Measurements from ENCODE around the gene SCN10A. TPM values are rescaled to one million over a fixed set of nuclear protein-coding genes. Genes with fewer than 3 reads are reported as not detected.

Gene SCN10A
- total RNA-seq, 1 experiment from 2014 or later: not detected

- Mint-ChIP-seq H3K9me3 (ENCODE audit: low read depth, unreplicated experiment) (no peaks in the 10 kb centered on the region), H3K27me3 (ENCODE audit: unreplicated experiment) (peaks cover 43% of the 10 kb centered on the region), H3K27ac (ENCODE audit: unreplicated experiment) (no peak overlapping the region), H3K4me3 (ENCODE audit: low read depth, unreplicated experiment) (no peak overlapping the region), H3K4me1 (ENCODE audit: low read depth, unreplicated experiment) (peaks cover 9% of the 10 kb centered on the region), H3K36me3 (ENCODE audit: insufficient read depth, unreplicated experiment) (no peaks in the 10 kb centered on the region)
- DNase-seq: no peak
- TF ChIP-seq, protein P1, sequence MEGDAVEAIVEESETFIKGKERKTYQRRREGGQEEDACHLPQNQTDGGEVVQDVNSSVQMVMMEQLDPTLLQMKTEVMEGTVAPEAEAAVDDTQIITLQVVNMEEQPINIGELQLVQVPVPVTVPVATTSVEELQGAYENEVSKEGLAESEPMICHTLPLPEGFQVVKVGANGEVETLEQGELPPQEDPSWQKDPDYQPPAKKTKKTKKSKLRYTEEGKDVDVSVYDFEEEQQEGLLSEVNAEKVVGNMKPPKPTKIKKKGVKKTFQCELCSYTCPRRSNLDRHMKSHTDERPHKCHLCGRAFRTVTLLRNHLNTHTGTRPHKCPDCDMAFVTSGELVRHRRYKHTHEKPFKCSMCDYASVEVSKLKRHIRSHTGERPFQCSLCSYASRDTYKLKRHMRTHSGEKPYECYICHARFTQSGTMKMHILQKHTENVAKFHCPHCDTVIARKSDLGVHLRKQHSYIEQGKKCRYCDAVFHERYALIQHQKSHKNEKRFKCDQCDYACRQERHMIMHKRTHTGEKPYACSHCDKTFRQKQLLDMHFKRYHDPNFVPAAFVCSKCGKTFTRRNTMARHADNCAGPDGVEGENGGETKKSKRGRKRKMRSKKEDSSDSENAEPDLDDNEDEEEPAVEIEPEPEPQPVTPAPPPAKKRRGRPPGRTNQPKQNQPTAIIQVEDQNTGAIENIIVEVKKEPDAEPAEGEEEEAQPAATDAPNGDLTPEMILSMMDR (IDR thresholded peaks at IDR 0.05; ENCODE audit: unreplicated experiment): no peak
- intact Hi-C loops (cut with micrococcal nuclease; ENCODE audit: unreplicated experiment): loop anchor here (5.0 to 10.0 kb wide), 2 partner anchors 176 to 319 kb away; no protein-coding TSS in a partner anchor
- CTCF ChIA-PET: no interaction called here
- no TSS peak for BruUV-seq (replicated peaks)
Observed at GRCh38 chr3:38840987-38841386, 25.0 kb upstream of the SCN10A start.

GRCh38 chr3:38837358-38837757 is 21.3 kb upstream of the SCN10A start:
- H3K27me3 Mint-ChIP-seq (ENCODE audit: unreplicated experiment): peaks cover 14% of the 10 kb centered on the region
- H3K4me3 Mint-ChIP-seq (ENCODE audit: low read depth, unreplicated experiment): no peak overlapping the region
- BruUV-seq (replicated peaks): no TSS peak
- intact Hi-C loops (cut with micrococcal nuclease; ENCODE audit: unreplicated experiment): no loop called here
- TF ChIP-seq, protein P1 (IDR thresholded peaks at IDR 0.05; ENCODE audit: unreplicated experiment): no peak
- DNase-seq: no peak
- CTCF ChIA-PET: no interaction called here
- no peaks in the 10 kb centered on the region for H3K9me3 Mint-ChIP-seq (ENCODE audit: low read depth, unreplicated experiment)
- no peak overlapping the region for H3K27ac Mint-ChIP-seq (ENCODE audit: unreplicated experiment)
- H3K4me1 Mint-ChIP-seq (ENCODE audit: low read depth, unreplicated experiment): peaks cover 31% of the 10 kb centered on the region
- H3K36me3 Mint-ChIP-seq (ENCODE audit: insufficient read depth, unreplicated experiment): no peaks in the 10 kb centered on the region

GRCh38 chr3:38836561-38836960 is 20.5 kb upstream of the SCN10A start:
- CTCF ChIA-PET: no interaction called here
- intact Hi-C loops (cut with micrococcal nuclease; ENCODE audit: unreplicated experiment): no loop called here

GRCh38 chr3:38835939-38836338 is 19.9 kb upstream of the SCN10A start:
- intact Hi-C loops (cut with micrococcal nuclease; ENCODE audit: unreplicated experiment): no loop called here
- Mint-ChIP-seq H3K4me1 (ENCODE audit: low read depth, unreplicated experiment) (peaks cover 31% of the 10 kb centered on the region), H3K27ac (ENCODE audit: unreplicated experiment) (no peak overlapping the region), H3K36me3 (ENCODE audit: insufficient read depth, unreplicated experiment) (no peaks in the 10 kb centered on the region), H3K4me3 (ENCODE audit: low read depth, unreplicated experiment) (no peak overlapping the region), H3K9me3 (ENCODE audit: low read depth, unreplicated experiment) (no peaks in the 10 kb centered on the region), H3K27me3 (ENCODE audit: unreplicated experiment) (no peaks in the 10 kb centered on the region)
- DNase-seq: no peak
- BruUV-seq (replicated peaks): no TSS peak
- CTCF ChIA-PET: interaction anchor here (0.6 to 0.7 kb wide), 3 partner anchors 63 to 340 kb away, joined by 3 to 5 read pairs (median 4); partner anchors contain the start of gene EXOG
- TF ChIP-seq, protein P1 (IDR thresholded peaks at IDR 0.05; ENCODE audit: unreplicated experiment): no peak

More at GRCh38 chr3:38836561-38836960, 20.5 kb upstream of the SCN10A start:
- H3K4me3 Mint-ChIP-seq (ENCODE audit: low read depth, unreplicated experiment): no peak overlapping the region
- no peaks in the 10 kb centered on the region for H3K9me3 Mint-ChIP-seq (ENCODE audit: low read depth, unreplicated experiment)
- H3K27ac Mint-ChIP-seq (ENCODE audit: unreplicated experiment): no peak overlapping the region
- no peaks in the 10 kb centered on the region for H3K36me3 Mint-ChIP-seq (ENCODE audit: insufficient read depth, unreplicated experiment)
- no TSS peak for BruUV-seq (replicated peaks)
- H3K4me1 Mint-ChIP-seq (ENCODE audit: low read depth, unreplicated experiment): peaks cover 31% of the 10 kb centered on the region
- TF ChIP-seq, protein P1 (IDR thresholded peaks at IDR 0.05; ENCODE audit: unreplicated experiment): no peak
- H3K27me3 Mint-ChIP-seq (ENCODE audit: unreplicated experiment): peaks cover 6% of the 10 kb centered on the region
- DNase-seq: no peak

Data from Calu3 (cell line).